Measurements from ENCODE around the gene BSN. TPM values are rescaled to one million over a fixed set of nuclear protein-coding genes. Genes with fewer than 3 reads are reported as not detected.

Gene BSN
- polyA plus RNA-seq, 2 of the 4 experiments (the other 2 are of a cell fraction) = 0.04 to 0.08 TPM

GRCh38 chr3:49707113-49707480 is 152.8 kb downstream of the BSN start (continued):
- TF ChIP-seq REST (IDR thresholded peaks at IDR 0.05) (no peak), CHD4 (IDR thresholded peaks at IDR 0.05; ENCODE audit: borderline replicate concordance) (no peak)

DNA sequence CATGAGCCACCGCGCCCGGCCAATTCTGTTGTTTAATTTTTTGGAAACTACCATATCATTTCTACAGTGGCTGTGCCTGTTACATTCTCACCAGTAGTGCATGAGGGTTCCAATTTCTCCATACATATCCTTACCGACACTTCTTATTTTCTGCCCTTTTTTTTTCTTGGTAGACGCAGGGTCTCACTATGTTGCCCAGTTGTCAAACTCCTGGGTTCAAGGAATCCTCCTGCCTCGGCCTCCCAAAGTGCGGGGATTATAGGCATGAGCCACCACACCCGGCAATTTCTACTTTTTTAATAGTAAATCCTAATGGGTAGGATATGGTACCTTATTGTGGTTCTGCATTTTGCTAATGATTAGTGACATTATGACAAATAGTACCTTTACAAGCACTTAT is 155.6 kb downstream of the BSN start:
- POLR2A ChIA-PET = no interaction called here
- ATAC-seq (no peak), FAIRE-seq (no peak), DNase-seq (ENCODE audit: low read depth in 1 of 2, low spot score in 1 of 2) (no peak)
- no peaks in the 10 kb centered on the region for H3K4me1 ChIP-seq
- H3K4me2 ChIP-seq = no peak overlapping the region
- 91% methylated on average over 8 of the region's 8 CpGs for WGBS (ENCODE audit: missing lambda C conversion rate)
- no peak for TF ChIP-seq ZSCAN20 (CRISPR knock-in tag; IDR thresholded peaks at IDR 0.05)
- no peak for TF ChIP-seq RARB (CRISPR knock-in tag; IDR thresholded peaks at IDR 0.05)
- no peak for TF ChIP-seq FOSL2 (IDR thresholded peaks at IDR 0.05)
- no peak for TF ChIP-seq FOSL2 (CRISPR knock-in tag; IDR thresholded peaks at IDR 0.05)
- TF ChIP-seq HDAC2 (IDR thresholded peaks at IDR 0.05) = no peak
- TF ChIP-seq CHD2 (IDR thresholded peaks at IDR 0.05; ENCODE audit: low read length, partially characterized antibody) = no peak
- TF ChIP-seq TP53 (CRISPR knock-in tag; IDR thresholded peaks at IDR 0.05) = no peak
- no peak for TF ChIP-seq MYC (IDR thresholded peaks at IDR 0.05; ENCODE audit: borderline replicate concordance, low read length)
- TF ChIP-seq, protein P1, sequence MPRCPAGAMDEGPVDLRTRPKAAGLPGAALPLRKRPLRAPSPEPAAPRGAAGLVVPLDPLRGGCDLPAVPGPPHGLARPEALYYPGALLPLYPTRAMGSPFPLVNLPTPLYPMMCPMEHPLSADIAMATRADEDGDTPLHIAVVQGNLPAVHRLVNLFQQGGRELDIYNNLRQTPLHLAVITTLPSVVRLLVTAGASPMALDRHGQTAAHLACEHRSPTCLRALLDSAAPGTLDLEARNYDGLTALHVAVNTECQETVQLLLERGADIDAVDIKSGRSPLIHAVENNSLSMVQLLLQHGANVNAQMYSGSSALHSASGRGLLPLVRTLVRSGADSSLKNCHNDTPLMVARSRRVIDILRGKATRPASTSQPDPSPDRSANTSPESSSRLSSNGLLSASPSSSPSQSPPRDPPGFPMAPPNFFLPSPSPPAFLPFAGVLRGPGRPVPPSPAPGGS (IDR thresholded peaks at IDR 0.05) = no peak
- TF ChIP-seq HOXB13 (CRISPR knock-in tag; IDR thresholded peaks at IDR 0.05; ENCODE audit: low read depth) = no peak
- no peak for TF ChIP-seq POLR2A (IDR thresholded peaks at IDR 0.05; ENCODE audit: low read length)
- no peak for TF ChIP-seq JUN (IDR thresholded peaks at IDR 0.05)
- TF ChIP-seq, protein P2, sequence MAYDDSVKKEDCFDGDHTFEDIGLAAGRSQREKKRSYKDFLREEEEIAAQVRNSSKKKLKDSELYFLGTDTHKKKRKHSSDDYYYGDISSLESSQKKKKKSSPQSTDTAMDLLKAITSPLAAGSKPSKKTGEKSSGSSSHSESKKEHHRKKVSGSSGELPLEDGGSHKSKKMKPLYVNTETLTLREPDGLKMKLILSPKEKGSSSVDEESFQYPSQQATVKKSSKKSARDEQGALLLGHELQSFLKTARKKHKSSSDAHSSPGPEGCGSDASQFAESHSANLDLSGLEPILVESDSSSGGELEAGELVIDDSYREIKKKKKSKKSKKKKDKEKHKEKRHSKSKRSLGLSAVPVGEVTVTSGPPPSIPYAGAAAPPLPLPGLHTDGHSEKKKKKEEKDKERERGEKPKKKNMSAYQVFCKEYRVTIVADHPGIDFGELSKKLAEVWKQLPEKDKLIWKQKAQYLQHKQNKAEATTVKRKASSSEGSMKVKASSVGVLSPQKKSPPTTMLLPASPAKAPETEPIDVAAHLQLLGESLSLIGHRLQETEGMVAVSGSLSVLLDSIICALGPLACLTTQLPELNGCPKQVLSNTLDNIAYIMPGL (CRISPR knock-in tag; IDR thresholded peaks at IDR 0.05; ENCODE audit: borderline replicate concordance) = no peak
- TF ChIP-seq ZFP36 (IDR thresholded peaks at IDR 0.05; ENCODE audit: borderline replicate concordance, partially characterized antibody) = no peak
- TF ChIP-seq, protein P3, sequence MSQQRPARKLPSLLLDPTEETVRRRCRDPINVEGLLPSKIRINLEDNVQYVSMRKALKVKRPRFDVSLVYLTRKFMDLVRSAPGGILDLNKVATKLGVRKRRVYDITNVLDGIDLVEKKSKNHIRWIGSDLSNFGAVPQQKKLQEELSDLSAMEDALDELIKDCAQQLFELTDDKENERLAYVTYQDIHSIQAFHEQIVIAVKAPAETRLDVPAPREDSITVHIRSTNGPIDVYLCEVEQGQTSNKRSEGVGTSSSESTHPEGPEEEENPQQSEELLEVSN (IDR thresholded peaks at IDR 0.05; ENCODE audit: borderline replicate concordance, low read depth) = no peak
- no peak for TF ChIP-seq NFE2L2 (conservative IDR thresholded peaks at IDR 0.05; ENCODE audit: low read length)
- TF ChIP-seq HOXA7 (CRISPR knock-in tag; IDR thresholded peaks at IDR 0.05) = no peak
- TF ChIP-seq ELK1 (IDR thresholded peaks at IDR 0.05; ENCODE audit: low read depth, low read length) = no peak
- TF ChIP-seq, protein P4, sequence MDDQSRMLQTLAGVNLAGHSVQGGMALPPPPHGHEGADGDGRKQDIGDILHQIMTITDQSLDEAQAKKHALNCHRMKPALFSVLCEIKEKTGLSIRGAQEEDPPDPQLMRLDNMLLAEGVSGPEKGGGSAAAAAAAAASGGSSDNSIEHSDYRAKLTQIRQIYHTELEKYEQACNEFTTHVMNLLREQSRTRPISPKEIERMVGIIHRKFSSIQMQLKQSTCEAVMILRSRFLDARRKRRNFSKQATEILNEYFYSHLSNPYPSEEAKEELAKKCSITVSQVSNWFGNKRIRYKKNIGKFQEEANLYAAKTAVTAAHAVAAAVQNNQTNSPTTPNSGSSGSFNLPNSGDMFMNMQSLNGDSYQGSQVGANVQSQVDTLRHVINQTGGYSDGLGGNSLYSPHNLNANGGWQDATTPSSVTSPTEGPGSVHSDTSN (IDR thresholded peaks at IDR 0.05) = no peak
- TF ChIP-seq GATA3 (IDR thresholded peaks at IDR 0.05; ENCODE audit: borderline replicate concordance) = no peak
- TF ChIP-seq RFX5 (IDR thresholded peaks at IDR 0.05) = no peak
- H3K4me3 ChIP-seq = no peak overlapping the region
- no peak overlapping the region for H3K27ac ChIP-seq
- no peaks in the 10 kb centered on the region for H3K9me3 ChIP-seq
- CTCF ChIA-PET = no interaction called here
